Kidney (tissue), 14 donors: ENCODE data around the gene CNPY1. TPM values are rescaled to one million over a fixed set of nuclear protein-coding genes. Genes with fewer than 3 reads are reported as not detected.
"Not testable (repeated sequence)": the region's sequence is repeated elsewhere in the genome, so short reads cannot be mapped to it uniquely, and the experiment has no call there.

Experiments used
- DNase-seq, 5 donors: peaks; one replicate each; pipeline ENCODE4 v3.0.0-alpha.2; 2013 to 2020
- FAIRE-seq: peaks from 2 replicates; lab custom pipeline; 2012; peaks lifted over from hg19 to GRCh38; lab: Jason Lieb, UNC
- H3K27ac ChIP-seq, 2 donors: one replicate each; pipeline ENCODE4 v1.7.0; 2013; ENCODE audit warnings: low read depth in 2 of 2, low read length in 2 of 2, inconsistent platforms in 1 of 2
- H3K27me3 ChIP-seq: one replicate; pipeline ENCODE4 v1.7.1; 2013; ENCODE audit warnings: low read length, inconsistent platforms; ENCODE audit not compliant: control insufficient read depth, insufficient read depth
- H3K36me3 ChIP-seq, 3 donors: one replicate each; pipeline versions ENCODE4 v1.7.0 to v1.7.1; 2013; ENCODE audit warnings: low read length in 3 of 3, control low read depth in 1 of 3, inconsistent platforms in 1 of 3; ENCODE audit not compliant: insufficient read depth in 3 of 3, control insufficient read depth in 2 of 3
- H3K4me1 ChIP-seq, 3 donors: one replicate each; pipeline versions ENCODE4 v1.7.0 to v1.7.1; 2013; ENCODE audit warnings: low read length in 3 of 3, inconsistent platforms in 1 of 3, low read depth in 1 of 3; ENCODE audit not compliant: control insufficient read depth in 2 of 3, insufficient read depth in 2 of 3
- H3K4me3 ChIP-seq, 3 donors: one replicate each; pipeline versions ENCODE4 v1.7.0 to v1.8.1; 2013; ENCODE audit warnings: low read length in 3 of 3, control low read depth in 1 of 3, inconsistent platforms in 1 of 3
- H3K9ac ChIP-seq, 3 donors: one replicate each; pipeline versions ENCODE4 v1.7.0 to v1.7.1; 2013; ENCODE audit warnings: low read length in 3 of 3, control low read depth in 1 of 3, inconsistent platforms in 1 of 3
- H3K9me3 ChIP-seq, 3 donors: one replicate each; pipeline versions ENCODE4 v1.7.0 to v1.7.1; 2013; ENCODE audit warnings: low read length in 3 of 3, control low read depth in 1 of 3, inconsistent platforms in 1 of 3; ENCODE audit not compliant: control insufficient read depth in 2 of 3, insufficient read depth in 1 of 3
- intact Hi-C: fragments of 100-400 bp; cut with DNase I; formaldehyde crosslinking; loops from one replicate; pipeline ENCODE4 v1.11.1; 2022
- polyA plus RNA-seq: library from polyadenylated mRNA; stranded (reverse); fragments of 350-450 nt; fragmentation: Illumina TruSeq; extraction: RNeasy Lipid Tissue Mini Kit (QIAGEN cat#74804); gene quantifications from one replicate; pipeline ENCODE4 v1.2.3, GENCODE V29; 2014; ENCODE audit warnings: low read depth, low replicate concordance; ENCODE audit not compliant: insufficient read depth
- total RNA-seq: library from RNA; stranded (reverse); fragmentation: NEBNext Ultra II Directional; extraction: Animal tissue kit (Norgen Biotek cat#: 25700); gene quantifications from one replicate; pipeline ENCODE4 v1.2.1, GENCODE V29; 2021
- TF ChIP-seq, protein P1 (sequence below): IDR thresholded peaks from 3 replicates; pipeline ENCODE4 v1.5.1; 2012; ENCODE audit warnings: mild to moderate bottlenecking, moderate library complexity, borderline replicate concordance; ENCODE audit not compliant: insufficient read depth; ENCODE audit errors: extremely low read depth
- donor health status: control.
- donor health status: control.
- donor health status: control.
- donor health status: control.
- donor health status: control.
- donor health status: DM: yes; HTN: yes; CAD: no.
- donor health status: Normal renal cell carcinoma (clear cell type).

Gene CNPY1
- total and polyA plus RNA-seq, 2 donors from 2014 or later: not detected

DNA sequence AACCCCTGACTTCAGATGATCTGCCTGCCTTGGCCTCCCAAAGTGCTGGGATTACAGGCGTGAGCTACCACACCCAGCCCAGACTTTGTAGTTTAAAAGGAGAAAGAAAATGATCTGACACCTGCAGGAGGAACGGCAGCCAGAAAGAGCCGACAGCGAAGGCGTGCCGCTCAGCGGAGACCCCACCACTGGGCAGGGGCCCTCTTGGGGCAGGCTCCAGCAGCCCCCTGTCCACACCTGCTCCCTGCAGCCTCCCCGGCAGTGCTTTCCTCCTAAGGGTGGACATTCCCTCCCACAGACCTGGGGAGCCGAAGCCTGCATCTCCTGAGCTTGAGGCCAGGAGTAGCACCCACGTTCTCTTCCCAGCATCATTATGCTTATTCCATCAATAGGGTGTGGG, 19.2 kb upstream of the CNPY1 start:
- Histone ChIP-seq H3K4me1 (no peaks in the 10 kb centered on the region), H3K27ac (no peak overlapping the region), H3K9ac (no peak overlapping the region), H3K4me3 (no peak overlapping the region), H3K36me3 (no peaks in the 10 kb centered on the region), H3K9me3 (no peaks in the 10 kb centered on the region), H3K27me3 (no peaks in the 10 kb centered on the region)
- TF ChIP-seq, protein P1, sequence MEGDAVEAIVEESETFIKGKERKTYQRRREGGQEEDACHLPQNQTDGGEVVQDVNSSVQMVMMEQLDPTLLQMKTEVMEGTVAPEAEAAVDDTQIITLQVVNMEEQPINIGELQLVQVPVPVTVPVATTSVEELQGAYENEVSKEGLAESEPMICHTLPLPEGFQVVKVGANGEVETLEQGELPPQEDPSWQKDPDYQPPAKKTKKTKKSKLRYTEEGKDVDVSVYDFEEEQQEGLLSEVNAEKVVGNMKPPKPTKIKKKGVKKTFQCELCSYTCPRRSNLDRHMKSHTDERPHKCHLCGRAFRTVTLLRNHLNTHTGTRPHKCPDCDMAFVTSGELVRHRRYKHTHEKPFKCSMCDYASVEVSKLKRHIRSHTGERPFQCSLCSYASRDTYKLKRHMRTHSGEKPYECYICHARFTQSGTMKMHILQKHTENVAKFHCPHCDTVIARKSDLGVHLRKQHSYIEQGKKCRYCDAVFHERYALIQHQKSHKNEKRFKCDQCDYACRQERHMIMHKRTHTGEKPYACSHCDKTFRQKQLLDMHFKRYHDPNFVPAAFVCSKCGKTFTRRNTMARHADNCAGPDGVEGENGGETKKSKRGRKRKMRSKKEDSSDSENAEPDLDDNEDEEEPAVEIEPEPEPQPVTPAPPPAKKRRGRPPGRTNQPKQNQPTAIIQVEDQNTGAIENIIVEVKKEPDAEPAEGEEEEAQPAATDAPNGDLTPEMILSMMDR: no peak
- intact Hi-C loops: no loop called here
- DNase-seq: no peak
- FAIRE-seq: no peak

DNA sequence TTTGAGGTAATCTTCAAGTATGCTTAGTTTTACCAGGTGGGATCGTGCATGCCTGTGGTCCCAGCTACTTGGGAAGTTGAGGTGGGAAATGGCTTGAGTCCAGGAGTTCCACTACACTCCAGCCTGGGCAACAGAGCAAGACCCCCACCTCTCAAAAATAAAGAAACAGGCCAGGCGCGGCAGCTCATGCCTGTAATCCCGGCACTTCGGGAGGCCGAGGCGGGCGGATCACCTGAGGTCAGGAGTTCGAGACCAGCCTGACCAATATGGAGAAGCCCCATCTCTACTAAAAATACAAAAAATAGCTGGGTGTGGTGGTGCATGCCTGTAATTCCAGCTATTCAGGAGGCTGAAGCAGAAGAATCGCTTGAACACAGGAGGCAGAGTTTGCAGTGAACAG, 16.6 kb upstream of the CNPY1 start:
- peak in 1 of 5 donors; percentile 25 for DNase-seq
- intact Hi-C loops, FAIRE-seq: not testable (repeated sequence)

DNA sequence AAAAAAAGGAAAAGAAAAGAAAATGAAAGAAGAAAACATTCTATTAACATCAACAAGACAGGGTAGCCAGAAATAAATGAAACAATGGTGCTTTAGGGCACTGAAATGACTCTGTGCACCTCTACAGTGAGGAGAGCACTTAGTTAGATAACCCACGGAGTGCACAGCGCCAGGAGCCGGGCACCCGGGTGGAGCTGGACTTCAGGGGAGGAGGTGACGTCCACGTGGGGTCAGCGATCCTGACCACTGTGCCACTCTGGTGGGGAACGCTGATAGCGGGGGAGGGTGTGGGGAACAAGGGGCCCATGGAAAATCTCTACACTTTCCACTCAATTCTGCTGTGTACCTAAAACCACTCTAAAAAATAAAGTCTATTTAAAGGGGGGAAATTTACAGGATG, 15.7 kb upstream of the CNPY1 start:
- no peak overlapping the region for H3K4me3 ChIP-seq
- H3K36me3 ChIP-seq: no peaks in the 10 kb centered on the region
- TF ChIP-seq, protein P1: no peak
- H3K27ac ChIP-seq: no peak overlapping the region
- H3K9ac ChIP-seq: no peak overlapping the region
- DNase-seq (peak in 1 of 5 donors; percentile 47), FAIRE-seq (no peak)
- no peaks in the 10 kb centered on the region for H3K4me1 ChIP-seq
- intact Hi-C loops: no loop called here
- H3K27me3 ChIP-seq: no peaks in the 10 kb centered on the region
- H3K9me3 ChIP-seq: no peaks in the 10 kb centered on the region

More for the DNA sequence above, 16.6 kb upstream of the CNPY1 start:
- H3K4me1 ChIP-seq, H3K27me3 ChIP-seq, H3K36me3 ChIP-seq, H3K9ac ChIP-seq, H3K4me3 ChIP-seq, H3K9me3 ChIP-seq, H3K27ac ChIP-seq: not testable (repeated sequence)

DNA sequence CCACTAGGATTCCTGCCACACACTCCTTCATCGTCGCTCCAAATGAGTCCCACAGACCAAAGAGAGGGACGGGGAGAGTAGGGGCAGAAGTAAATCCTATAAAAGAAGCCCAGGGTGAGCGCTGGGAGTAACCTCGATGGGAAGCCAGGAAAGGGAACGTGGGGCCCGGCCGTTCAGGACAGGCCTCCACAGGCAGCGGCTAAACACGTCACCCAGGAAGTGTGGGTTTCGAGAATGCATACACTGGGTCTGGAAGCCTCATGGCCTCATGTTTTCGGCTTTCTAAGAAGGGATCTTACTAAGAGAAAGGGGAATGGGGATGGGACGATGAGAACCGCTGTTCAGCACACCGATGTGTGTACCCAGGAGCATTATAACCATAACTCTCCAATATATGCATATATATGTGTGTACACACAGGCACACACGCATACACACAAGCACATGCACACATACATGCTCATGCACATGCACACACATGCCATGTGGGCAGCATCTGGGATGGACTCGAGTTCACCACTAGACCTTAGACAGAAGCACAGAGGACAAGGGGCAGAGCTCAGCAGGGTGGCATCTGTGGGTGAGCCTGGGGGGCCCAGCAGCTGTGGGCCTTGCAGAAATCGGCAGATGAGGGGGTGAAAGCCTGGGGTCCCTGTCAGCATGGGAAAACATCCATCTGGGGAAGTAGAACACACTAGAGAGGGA, 14.8 kb upstream of the CNPY1 start:
- DNase-seq (peak in 1 of 5 donors; percentile 28), FAIRE-seq (no peak)
- Histone ChIP-seq H3K36me3 (no peaks in the 10 kb centered on the region), H3K27me3 (no peaks in the 10 kb centered on the region), H3K4me3 (no peak overlapping the region), H3K27ac (no peak overlapping the region), H3K9ac (no peak overlapping the region), H3K9me3 (no peaks in the 10 kb centered on the region), H3K4me1 (no peaks in the 10 kb centered on the region)
- TF ChIP-seq, protein P1: no peak
- intact Hi-C loops: no loop called here
